Breast epithelium (tissue), 4 donors: Measurements from ENCODE around the gene SYNGR1. TPM values are rescaled to one million over a fixed set of nuclear protein-coding genes. Genes with fewer than 3 reads are reported as not detected.

Experiments used
- DNase-seq, 2 donors: peaks; one replicate each; pipeline ENCODE4 v3.0.0-alpha.2; 2019; ENCODE audit warnings: low spot score in 2 of 2
- H3K27ac ChIP-seq, 2 donors: fragments of 200-600 bp; sonication (generic) in 1 of 2; one replicate each; pipeline ENCODE4 v1.5.1; 2016 to 2019; ENCODE audit warnings: mild to moderate bottlenecking in 1 of 2
- H3K27me3 ChIP-seq, 2 donors: fragments of 200-600 bp; sonication (generic) in 1 of 2; one replicate each; pipeline versions ENCODE4 v1.5.1 to v1.6.0; 2017 to 2019; ENCODE audit warnings: control low read depth in 1 of 2, mild to moderate bottlenecking in 1 of 2
- H3K36me3 ChIP-seq: fragments of 200-600 bp; one replicate; pipeline ENCODE4 v1.5.1; 2019
- H3K4me1 ChIP-seq, 2 donors: fragments of 200-600 bp; sonication (generic); one replicate each; pipeline ENCODE4 v1.5.1; 2016 to 2019; ENCODE audit warnings: control low read depth in 1 of 2
- H3K4me3 ChIP-seq, 3 donors: fragments of 200-600 bp; sonication (generic); 1 replicate in 2 of 3; 2 replicates in 1 of 3; pipeline ENCODE4 v1.5.1; 2016 to 2019; ENCODE audit warnings: mild to moderate bottlenecking in 3 of 3, moderate library complexity in 2 of 3
- H3K9me3 ChIP-seq, 2 donors: fragments of 200-600 bp; sonication (generic) in 1 of 2; one replicate each; pipeline ENCODE4 v1.5.1; 2016 to 2019; ENCODE audit warnings: control low read depth in 1 of 2
- POLR2A ChIP-seq: fragments of 450-650 bp; IDR thresholded peaks from one replicate; pipeline ENCODE4 v1.6.1; 2016; ENCODE audit warnings: antibody characterized with exemption, mild to moderate bottlenecking, moderate library complexity
- POLR2AphosphoS5 ChIP-seq, 3 donors: sonication (generic); formaldehyde crosslinking; IDR thresholded peaks; one replicate each; pipeline ENCODE4 v1.6.1; 2017; ENCODE audit warnings: antibody characterized with exemption in 3 of 3
- intact Hi-C: fragments of 100-400 bp; cut with DNase I; formaldehyde crosslinking; loops from one replicate; pipeline ENCODE4 v1.15.1; 2023; ENCODE audit warnings: low total_unique reads
- total RNA-seq, 3 donors: library from RNA; depleted of rRNA; stranded (reverse); fragments of >200 nt; gene quantifications; one replicate each; pipeline ENCODE4 v1.1.0, GENCODE V29; 2016
- TF ChIP-seq, protein P1 (sequence below), 3 donors: fragments of 450-650 bp; IDR thresholded peaks; one replicate each; pipeline ENCODE4 v1.5.1; 2016 to 2017; ENCODE audit warnings: antibody characterized with exemption in 3 of 3, mild to moderate bottlenecking in 3 of 3, moderate library complexity in 3 of 3

SYNGR1 gene
- total RNA-seq, 3 donors from 2014 or later, result 6.9 to 22.3 (median 20.5) TPM

DNA sequence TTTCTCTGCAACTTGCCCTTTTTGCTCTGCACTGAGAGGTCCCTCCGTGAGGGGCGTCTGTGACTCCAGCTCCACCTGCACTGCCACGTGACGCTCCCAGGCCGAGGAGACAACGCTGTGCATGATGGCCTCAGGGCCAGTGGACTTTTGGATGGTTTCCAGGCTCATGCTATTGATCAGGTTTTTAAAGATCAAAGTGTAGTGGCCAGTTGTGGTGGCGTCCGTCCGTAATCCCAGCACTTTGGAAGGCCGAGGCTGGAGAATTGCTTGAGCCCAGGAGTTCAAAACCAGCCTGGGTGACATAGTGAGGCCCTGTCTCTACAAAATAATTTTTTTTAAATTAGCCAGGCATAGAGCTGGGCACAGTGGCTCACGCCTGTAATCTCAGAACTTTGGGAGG lies 46.4 kb upstream of the SYNGR1 start:
- Histone ChIP-seq H3K4me3 (no peak overlapping the region), H3K9me3 (no peaks in the 10 kb centered on the region), H3K36me3 (no peaks in the 10 kb centered on the region), H3K27me3 (no peaks in the 10 kb centered on the region), H3K27ac (no peak overlapping the region), H3K4me1 (peaks cover 9 to 17% of the 10 kb centered on the region in 2 donors)
- intact Hi-C loops, result no loop called here
- DNase-seq, result no peak
- TF ChIP-seq, protein P1, sequence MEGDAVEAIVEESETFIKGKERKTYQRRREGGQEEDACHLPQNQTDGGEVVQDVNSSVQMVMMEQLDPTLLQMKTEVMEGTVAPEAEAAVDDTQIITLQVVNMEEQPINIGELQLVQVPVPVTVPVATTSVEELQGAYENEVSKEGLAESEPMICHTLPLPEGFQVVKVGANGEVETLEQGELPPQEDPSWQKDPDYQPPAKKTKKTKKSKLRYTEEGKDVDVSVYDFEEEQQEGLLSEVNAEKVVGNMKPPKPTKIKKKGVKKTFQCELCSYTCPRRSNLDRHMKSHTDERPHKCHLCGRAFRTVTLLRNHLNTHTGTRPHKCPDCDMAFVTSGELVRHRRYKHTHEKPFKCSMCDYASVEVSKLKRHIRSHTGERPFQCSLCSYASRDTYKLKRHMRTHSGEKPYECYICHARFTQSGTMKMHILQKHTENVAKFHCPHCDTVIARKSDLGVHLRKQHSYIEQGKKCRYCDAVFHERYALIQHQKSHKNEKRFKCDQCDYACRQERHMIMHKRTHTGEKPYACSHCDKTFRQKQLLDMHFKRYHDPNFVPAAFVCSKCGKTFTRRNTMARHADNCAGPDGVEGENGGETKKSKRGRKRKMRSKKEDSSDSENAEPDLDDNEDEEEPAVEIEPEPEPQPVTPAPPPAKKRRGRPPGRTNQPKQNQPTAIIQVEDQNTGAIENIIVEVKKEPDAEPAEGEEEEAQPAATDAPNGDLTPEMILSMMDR (IDR thresholded peaks at IDR 0.05), result no peak

DNA sequence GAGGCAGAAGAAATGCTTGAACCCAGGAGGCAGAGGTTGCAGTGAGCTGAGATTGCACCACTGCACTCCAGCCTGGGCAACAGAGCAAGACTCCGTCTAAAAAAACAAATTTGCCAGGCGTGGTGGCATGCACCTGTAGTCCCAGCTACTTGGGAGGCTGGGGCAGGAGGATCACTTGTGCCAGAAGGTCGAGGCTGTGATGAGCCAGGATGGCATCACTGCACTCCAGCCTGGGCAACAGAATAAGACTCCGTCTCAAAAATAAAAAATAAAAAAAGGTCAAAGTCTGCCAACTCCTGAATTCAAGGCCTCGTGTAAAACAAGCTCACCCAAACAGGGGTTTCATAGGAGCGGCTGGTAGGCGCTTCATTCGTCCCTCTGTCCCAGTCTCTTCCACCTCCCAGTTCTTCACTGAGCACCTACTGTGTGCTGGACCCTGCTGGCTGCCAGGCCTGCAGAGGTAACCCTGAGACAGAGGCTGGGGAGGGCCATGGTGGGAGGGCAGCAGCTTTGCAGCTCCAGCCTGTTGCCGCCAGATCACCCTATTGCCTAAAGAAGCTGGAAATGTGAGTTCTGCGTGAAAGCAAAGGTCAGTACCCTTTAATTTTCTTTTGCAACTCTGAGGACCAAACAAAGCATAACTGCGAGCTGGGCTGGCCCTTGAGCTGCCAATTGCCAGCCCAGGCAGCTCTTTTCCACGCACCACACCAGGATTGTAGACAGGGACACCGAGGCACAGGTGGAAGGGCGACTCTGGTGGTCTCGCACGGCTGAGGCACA lies 45.7 kb upstream of the SYNGR1 start:
- intact Hi-C loops, result no loop called here
- H3K4me3 ChIP-seq, result no peak overlapping the region
- no peaks in the 10 kb centered on the region for H3K27me3 ChIP-seq
- H3K4me1 ChIP-seq, result peaks cover 15 to 16% of the 10 kb centered on the region in 2 donors
- H3K36me3 ChIP-seq, result no peaks in the 10 kb centered on the region
- no peak for TF ChIP-seq POLR2AphosphoS5 (IDR thresholded peaks at IDR 0.05)
- TF ChIP-seq, protein P1 (IDR thresholded peaks at IDR 0.05), result no peak
- TF ChIP-seq POLR2A, result no peak
- H3K9me3 ChIP-seq, result no peaks in the 10 kb centered on the region
- DNase-seq, result no peak
- no peak overlapping the region for H3K27ac ChIP-seq

DNA sequence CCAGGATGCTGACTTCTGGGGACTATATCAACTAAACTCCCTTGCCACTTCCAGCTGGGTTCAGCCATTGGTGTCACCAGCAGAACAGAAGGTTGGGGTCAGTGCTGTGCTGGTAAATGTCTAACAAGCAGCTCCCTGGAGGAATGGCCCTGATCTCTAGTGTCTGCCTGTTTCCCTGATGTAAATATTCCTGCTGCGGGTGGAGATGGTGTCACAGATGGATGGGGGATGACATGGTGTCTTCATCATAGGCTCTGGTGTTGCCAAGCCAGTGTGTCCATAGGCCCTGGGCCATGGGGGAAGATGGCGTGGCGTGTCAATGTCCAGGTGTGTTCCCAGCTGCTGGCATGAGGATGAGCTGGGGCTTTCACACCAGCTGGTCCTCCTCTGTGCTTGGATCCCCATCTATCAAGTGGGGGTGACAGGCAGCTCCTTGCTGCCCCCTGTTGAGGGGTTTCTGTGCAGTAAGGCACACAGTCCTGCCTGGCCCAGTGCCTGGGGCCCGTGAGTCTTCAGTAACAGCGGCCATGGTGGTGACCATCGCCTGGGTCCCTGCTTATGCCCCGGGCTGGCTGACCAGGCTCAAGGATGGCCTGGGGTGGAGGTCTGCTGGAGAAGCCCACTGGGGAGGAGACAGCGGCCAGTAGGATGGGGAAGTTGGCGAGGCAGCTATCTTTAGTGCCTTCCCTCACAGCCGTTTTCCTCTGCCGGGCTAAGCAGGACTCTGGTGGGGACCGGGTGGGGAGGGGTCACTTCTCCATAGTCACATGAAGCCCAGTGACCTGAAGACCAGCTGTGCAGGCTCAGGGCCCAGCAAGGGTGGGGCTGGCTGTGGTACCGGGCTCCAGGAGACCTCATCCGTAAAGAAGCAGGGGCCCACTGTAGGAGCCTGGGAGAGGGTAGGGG lies 43.1 kb upstream of the SYNGR1 start:
- DNase-seq, result no peak
- peak overlapping the region in 1 of 2 donors; percentile 40 for H3K27ac ChIP-seq
- intact Hi-C loops, result no loop called here

DNA sequence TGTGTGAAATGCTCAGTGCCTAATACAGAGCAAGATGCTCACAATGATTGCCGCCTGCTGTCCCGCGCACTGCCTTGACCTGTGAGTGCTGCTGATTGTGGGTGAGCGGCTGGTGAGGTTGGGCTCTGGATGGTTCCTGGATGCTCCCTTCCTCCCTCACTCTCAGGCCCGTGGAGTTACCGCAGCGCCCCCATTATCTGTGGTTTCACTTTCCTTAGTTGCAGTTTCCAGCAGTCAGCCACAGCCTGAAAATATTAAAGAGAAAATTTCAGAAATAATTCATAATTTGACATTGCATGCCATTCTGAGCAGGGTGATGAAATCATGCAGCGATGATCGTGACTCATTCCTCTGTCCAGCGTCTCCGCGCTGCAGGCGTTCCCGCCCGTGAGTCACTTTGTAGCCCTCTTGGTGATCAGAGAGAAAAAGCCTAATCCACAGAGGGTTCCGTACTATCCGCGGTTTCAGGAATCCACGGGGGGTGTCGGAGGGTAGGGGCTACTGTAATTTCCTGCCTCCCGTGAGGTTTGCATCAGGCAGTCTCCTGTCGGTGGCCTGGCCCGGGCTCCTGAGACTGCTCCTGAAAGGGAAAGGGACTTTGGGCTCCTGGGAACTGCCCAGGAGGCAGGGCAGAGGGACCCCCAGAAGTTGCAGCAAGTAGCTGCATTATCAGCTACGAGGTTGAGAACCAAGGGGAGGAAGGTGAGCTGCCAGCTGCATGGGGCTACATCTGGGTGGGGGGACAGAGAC lies 41.0 kb upstream of the SYNGR1 start:
- peak overlapping the region; percentile 86 to 90 for H3K27ac ChIP-seq
- intact Hi-C loops, result no loop called here
- peaks cover 0 to 10% of the 10 kb centered on the region in 2 donors for H3K4me1 ChIP-seq
- H3K9me3 ChIP-seq, result no peaks in the 10 kb centered on the region
- H3K27me3 ChIP-seq, result no peaks in the 10 kb centered on the region
- H3K36me3 ChIP-seq, result no peaks in the 10 kb centered on the region
- peak overlapping the region; percentile 23 to 50 (median 35) for H3K4me3 ChIP-seq
- DNase-seq, result peak in 1 of 2 donors; percentile 87
- TF ChIP-seq POLR2AphosphoS5 (IDR thresholded peaks at IDR 0.05) (peak; percentile 43 to 93 (median 52)), POLR2A (no peak)
- TF ChIP-seq, protein P1 (IDR thresholded peaks at IDR 0.05), result peak in 1 of 3 donors; percentile 13

More for the DNA sequence above, 43.1 kb upstream of the SYNGR1 start:
- H3K4me3 ChIP-seq, result no peak overlapping the region
- H3K36me3 ChIP-seq, result no peaks in the 10 kb centered on the region
- H3K9me3 ChIP-seq, result no peaks in the 10 kb centered on the region
- H3K27me3 ChIP-seq, result no peaks in the 10 kb centered on the region
- peaks cover 0 to 10% of the 10 kb centered on the region in 2 donors for H3K4me1 ChIP-seq
- TF ChIP-seq POLR2AphosphoS5 (IDR thresholded peaks at IDR 0.05), result no peak
- TF ChIP-seq, protein P1 (IDR thresholded peaks at IDR 0.05), result peak in 1 of 3 donors; percentile 12
